A549 (cell line): ENCODE results near the gene BZW1. TPM values are rescaled to one million over a fixed set of nuclear protein-coding genes. Genes with fewer than 3 reads are reported as not detected.

ENCODE experiments used
- ATAC-seq, 2 experiments: fragments of 200-7000 bp in 1 of 2; fragments of >200 bp in 1 of 2; cut with Nextera tagmentation in 1 of 2; cut with Tn5 transposase in 1 of 2; 3 replicates each; pipeline versions ENCODE4 v1.8.0 to v1.9.1; 2018 to 2020; ENCODE audit warnings: mild to moderate bottlenecking in 1 of 2, moderate library complexity in 1 of 2
- CTCF ChIA-PET: fragments of 300-600 bp; sonication (Branson Sonifier 250); formaldehyde crosslinking; extraction: SDS; loops from one replicate; lab custom pipeline; 2021; ENCODE audit warnings: antibody characterized with exemption, inconsistent platforms; lab: Yijun Ruan, JAX
- POLR2A ChIA-PET: fragments of 350-600 bp; formaldehyde crosslinking; extraction: SDS; loops from one replicate; lab custom pipeline; 2021; ENCODE audit warnings: antibody characterized with exemption, inconsistent platforms; lab: Yijun Ruan, JAX
- DNase-seq, 2 experiments: peaks; one replicate each; pipeline versions ENCODE4 v3.0.0 to v3.0.0-alpha.2; 2011 to 2016; ENCODE audit warnings: low read depth in 1 of 2, low spot score in 1 of 2
- FAIRE-seq: peaks from 2 replicates; lab custom pipeline; 2011; peaks lifted over from hg19 to GRCh38; lab: Jason Lieb, UNC
- H3K27ac ChIP-seq, 2 experiments: fragments of >200 bp; sonication (Bioruptor Twin); formaldehyde crosslinking; 3 replicates each; pipeline ENCODE4 v1.5.1; 2016 to 2017
- H3K4me1 ChIP-seq: fragments of >200 bp; sonication (Bioruptor Twin); formaldehyde crosslinking; 3 replicates; pipeline ENCODE4 v1.6.1; 2016
- H3K4me2 ChIP-seq: fragments of >200 bp; sonication (Bioruptor Twin); formaldehyde crosslinking; 3 replicates; pipeline ENCODE4 v1.6.1; 2016
- H3K4me3 ChIP-seq: fragments of >200 bp; sonication (Bioruptor Twin); formaldehyde crosslinking; 3 replicates; pipeline ENCODE4 v1.5.1; 2016
- H3K9me3 ChIP-seq: fragments of >200 bp; sonication (Bioruptor Twin); formaldehyde crosslinking; 3 replicates; pipeline ENCODE4 v1.6.1; 2016
- EHF ChIP-seq: fragments of 250-450 bp; sonication (Bioruptor Pico); IDR thresholded peaks from 2 replicates; pipeline ENCODE4 v1.5.0; 2020; ENCODE audit warnings: mild to moderate bottlenecking
- EHMT2 ChIP-seq: fragments of 200-600 bp; sonication (generic); IDR thresholded peaks from 2 replicates; pipeline ENCODE4 v1.6.1; 2016; ENCODE audit warnings: antibody characterized with exemption, low read depth, mild to moderate bottlenecking, moderate library complexity
- ELK1 ChIP-seq: fragments of 150-350 bp; IDR thresholded peaks from 2 replicates; pipeline ENCODE4 v1.6.1; 2014; ENCODE audit warnings: low read depth, mild to moderate bottlenecking, low read length
- FOSB ChIP-seq: fragments of 250-450 bp; sonication (Bioruptor Pico); IDR thresholded peaks from 2 replicates; pipeline ENCODE4 v1.5.0; 2020; ENCODE audit warnings: mild to moderate bottlenecking, moderate library complexity
- GATA3 ChIP-seq: IDR thresholded peaks from 2 replicates; pipeline ENCODE4 v1.6.1; 2012; ENCODE audit warnings: borderline replicate concordance
- HEYL ChIP-seq: fragments of 250-450 bp; sonication (Bioruptor Pico); IDR thresholded peaks from 2 replicates; pipeline ENCODE4 v1.8.0; 2021; ENCODE audit warnings: mild to moderate bottlenecking, moderate library complexity
- MAFK ChIP-seq: fragments of 450-650 bp; IDR thresholded peaks from 2 replicates; pipeline ENCODE4 v1.6.1; 2014; ENCODE audit not compliant: partially characterized antibody
- NFE2L2 ChIP-seq: fragments of 150-350 bp; conservative IDR thresholded peaks from 2 replicates; pipeline ENCODE4 v1.6.1; 2014; ENCODE audit warnings: low read length
- RARB ChIP-seq: fragments of 250-450 bp; sonication (Bioruptor Pico); IDR thresholded peaks from 2 replicates; pipeline ENCODE4 v1.8.0; 2021; ENCODE audit warnings: mild to moderate bottlenecking, moderate library complexity
- RNF2 ChIP-seq: fragments of 200-600 bp; sonication (generic); IDR thresholded peaks from 2 replicates; pipeline ENCODE4 v1.6.1; 2016; ENCODE audit warnings: low read depth, mild to moderate bottlenecking, antibody characterized with exemption, moderate library complexity, borderline replicate concordance
- ZC3H11A ChIP-seq: fragments of 450-650 bp; IDR thresholded peaks from 2 replicates; pipeline ENCODE4 v1.6.1; 2014; ENCODE audit warnings: antibody characterized with exemption, mild to moderate bottlenecking
- WGBS: methylation state at CpG from one replicate; pipeline ENCODE4 v1.1.6; 2017; ENCODE audit errors: missing lambda C conversion rate; 5-methylcytosine and 5-hydroxymethylcytosine counted together
- polyA plus RNA-seq, 4 experiments: library from polyadenylated mRNA; depleted of rRNA in 3 of 4; stranded (reverse); fragments of >200 nt; fragmentation: RNase III in 1 of 4; extraction: RNeasy Plus Mini Kit Qiagen cat#74134 plus additional on column Dnase treatment in 1 of 4; gene quantifications; 2 replicates in 3 of 4; 3 replicates in 1 of 4; pipeline ENCODE4 v1.2.3, GENCODE V29; 2011 to 2017
- TF ChIP-seq, protein P1 (sequence below): IDR thresholded peaks from 2 replicates; pipeline ENCODE4 v1.6.1; 2012; ENCODE audit warnings: low read depth, borderline replicate concordance
- TF ChIP-seq, protein P2 (sequence below): fragments of 200-600 bp; sonication (generic); IDR thresholded peaks from 2 replicates; pipeline ENCODE4 v1.6.1; 2016; ENCODE audit warnings: antibody characterized with exemption, mild to moderate bottlenecking, moderate library complexity
- TF ChIP-seq, protein P3 (sequence below): fragments of >200 bp; sonication (Bioruptor Twin); formaldehyde crosslinking; IDR thresholded peaks from 3 replicates; pipeline ENCODE4 v1.6.1; 2016

BZW1 gene
- polyA plus RNA-seq, 2 of the 4 experiments (the other 2 are of a cell fraction), result 401 to 439 TPM

DNA sequence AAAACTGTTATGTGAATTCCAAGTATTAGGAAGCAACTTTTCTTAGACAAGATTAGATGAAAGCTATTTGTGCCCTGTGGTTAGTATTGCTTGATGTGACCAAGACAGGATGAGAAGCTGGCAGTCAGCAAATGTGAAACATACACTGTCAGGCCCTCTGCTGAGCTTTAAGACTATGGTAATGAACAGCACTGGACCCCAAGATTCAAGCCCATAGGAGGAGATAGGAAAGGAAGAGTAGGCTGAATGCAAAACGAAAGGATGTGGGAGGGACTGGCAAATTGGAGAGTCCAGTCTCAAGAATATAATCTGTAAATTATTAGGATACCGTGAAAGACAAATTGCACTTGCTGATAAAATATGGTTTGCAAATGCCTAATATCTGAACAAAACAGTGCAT is 16.4 kb downstream of the BZW1 start:
- DNase-seq (no peak), ATAC-seq (peak in 1 of 2 experiments; percentile 31; a peak in 4 of 6 replicates), FAIRE-seq (no peak)
- ChIA-PET CTCF (interaction anchor here (0.6 to 3.9 kb wide), 3 partner anchors 15 to 892 kb away, joined by 3 to 13 read pairs (median 3); no protein-coding TSS in a partner anchor), POLR2A (interaction anchor here (0.8 to 1.3 kb wide), 4 partner anchors 17 to 115 kb away, joined by 3 to 11 read pairs (median 5); partner anchors contain the start of gene CLK1)
- WGBS, result 88% methylated on average over 2 of the region's 2 CpGs
- H3K9me3 ChIP-seq, result no peaks in the 10 kb centered on the region
- no peak overlapping the region for H3K27ac ChIP-seq
- H3K4me1 ChIP-seq, result peaks cover 3% of the 10 kb centered on the region; the same call in 1 of the 3 replicates
- 0 out of 2 replicates have a peak, but pooled peaks have one; percentile 14 for TF ChIP-seq FOSB
- no peak for TF ChIP-seq NFE2L2
- TF ChIP-seq HEYL (CRISPR knock-in tag), result no peak
- TF ChIP-seq MAFK, result no peak
- TF ChIP-seq, protein P1, sequence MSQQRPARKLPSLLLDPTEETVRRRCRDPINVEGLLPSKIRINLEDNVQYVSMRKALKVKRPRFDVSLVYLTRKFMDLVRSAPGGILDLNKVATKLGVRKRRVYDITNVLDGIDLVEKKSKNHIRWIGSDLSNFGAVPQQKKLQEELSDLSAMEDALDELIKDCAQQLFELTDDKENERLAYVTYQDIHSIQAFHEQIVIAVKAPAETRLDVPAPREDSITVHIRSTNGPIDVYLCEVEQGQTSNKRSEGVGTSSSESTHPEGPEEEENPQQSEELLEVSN, result no peak
- TF ChIP-seq ELK1, result no peak
- TF ChIP-seq RARB (CRISPR knock-in tag), result 0 out of 2 replicates have a peak, but pooled peaks have one; percentile 9
- no peak overlapping the region for H3K4me3 ChIP-seq
- H3K4me2 ChIP-seq, result no peak overlapping the region

GRCh38 chr2:200828572-200829257 is 17.0 kb downstream of the BZW1 start:
- Histone ChIP-seq H3K4me2 (no peak overlapping the region), H3K4me1 (peaks cover 3% of the 10 kb centered on the region; the same call in 1 of the 3 replicates), H3K9me3 (no peaks in the 10 kb centered on the region), H3K27ac (no peak overlapping the region), H3K4me3 (no peak overlapping the region)
- POLR2A ChIA-PET, result interaction anchor here (1.0 to 1.3 kb wide), 3 partner anchors 17 to 35 kb away, joined by 4 to 11 read pairs (median 6); partner anchors contain the start of gene CLK1
- WGBS, result 90% methylated on average over 9 of the region's 9 CpGs
- TF ChIP-seq, protein P2, sequence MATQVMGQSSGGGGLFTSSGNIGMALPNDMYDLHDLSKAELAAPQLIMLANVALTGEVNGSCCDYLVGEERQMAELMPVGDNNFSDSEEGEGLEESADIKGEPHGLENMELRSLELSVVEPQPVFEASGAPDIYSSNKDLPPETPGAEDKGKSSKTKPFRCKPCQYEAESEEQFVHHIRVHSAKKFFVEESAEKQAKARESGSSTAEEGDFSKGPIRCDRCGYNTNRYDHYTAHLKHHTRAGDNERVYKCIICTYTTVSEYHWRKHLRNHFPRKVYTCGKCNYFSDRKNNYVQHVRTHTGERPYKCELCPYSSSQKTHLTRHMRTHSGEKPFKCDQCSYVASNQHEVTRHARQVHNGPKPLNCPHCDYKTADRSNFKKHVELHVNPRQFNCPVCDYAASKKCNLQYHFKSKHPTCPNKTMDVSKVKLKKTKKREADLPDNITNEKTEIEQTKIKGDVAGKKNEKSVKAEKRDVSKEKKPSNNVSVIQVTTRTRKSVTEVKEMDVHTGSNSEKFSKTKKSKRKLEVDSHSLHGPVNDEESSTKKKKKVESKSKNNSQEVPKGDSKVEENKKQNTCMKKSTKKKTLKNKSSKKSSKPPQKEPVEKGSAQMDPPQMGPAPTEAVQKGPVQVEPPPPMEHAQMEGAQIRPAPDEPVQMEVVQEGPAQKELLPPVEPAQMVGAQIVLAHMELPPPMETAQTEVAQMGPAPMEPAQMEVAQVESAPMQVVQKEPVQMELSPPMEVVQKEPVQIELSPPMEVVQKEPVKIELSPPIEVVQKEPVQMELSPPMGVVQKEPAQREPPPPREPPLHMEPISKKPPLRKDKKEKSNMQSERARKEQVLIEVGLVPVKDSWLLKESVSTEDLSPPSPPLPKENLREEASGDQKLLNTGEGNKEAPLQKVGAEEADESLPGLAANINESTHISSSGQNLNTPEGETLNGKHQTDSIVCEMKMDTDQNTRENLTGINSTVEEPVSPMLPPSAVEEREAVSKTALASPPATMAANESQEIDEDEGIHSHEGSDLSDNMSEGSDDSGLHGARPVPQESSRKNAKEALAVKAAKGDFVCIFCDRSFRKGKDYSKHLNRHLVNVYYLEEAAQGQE, result 0 out of 2 replicates have a peak, but pooled peaks have one; percentile 8
- TF ChIP-seq, protein P3, sequence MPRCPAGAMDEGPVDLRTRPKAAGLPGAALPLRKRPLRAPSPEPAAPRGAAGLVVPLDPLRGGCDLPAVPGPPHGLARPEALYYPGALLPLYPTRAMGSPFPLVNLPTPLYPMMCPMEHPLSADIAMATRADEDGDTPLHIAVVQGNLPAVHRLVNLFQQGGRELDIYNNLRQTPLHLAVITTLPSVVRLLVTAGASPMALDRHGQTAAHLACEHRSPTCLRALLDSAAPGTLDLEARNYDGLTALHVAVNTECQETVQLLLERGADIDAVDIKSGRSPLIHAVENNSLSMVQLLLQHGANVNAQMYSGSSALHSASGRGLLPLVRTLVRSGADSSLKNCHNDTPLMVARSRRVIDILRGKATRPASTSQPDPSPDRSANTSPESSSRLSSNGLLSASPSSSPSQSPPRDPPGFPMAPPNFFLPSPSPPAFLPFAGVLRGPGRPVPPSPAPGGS, result no peak
- no peak for TF ChIP-seq EHMT2
- no peak for TF ChIP-seq GATA3
- no peak for TF ChIP-seq EHF (CRISPR knock-in tag)
- no peak for TF ChIP-seq ZC3H11A
- no peak for TF ChIP-seq RNF2
- DNase-seq (no peak), FAIRE-seq (no peak), ATAC-seq (peak; percentile 6 to 21; a peak in 3 of 6 replicates)
- CTCF ChIA-PET, result interaction anchor here (0.6 to 3.9 kb wide), 3 partner anchors 16 to 893 kb away, joined by 3 to 13 read pairs (median 3); no protein-coding TSS in a partner anchor
